ENCODE data around the gene CATSPER1.

CATSPER1 gene

DNA sequence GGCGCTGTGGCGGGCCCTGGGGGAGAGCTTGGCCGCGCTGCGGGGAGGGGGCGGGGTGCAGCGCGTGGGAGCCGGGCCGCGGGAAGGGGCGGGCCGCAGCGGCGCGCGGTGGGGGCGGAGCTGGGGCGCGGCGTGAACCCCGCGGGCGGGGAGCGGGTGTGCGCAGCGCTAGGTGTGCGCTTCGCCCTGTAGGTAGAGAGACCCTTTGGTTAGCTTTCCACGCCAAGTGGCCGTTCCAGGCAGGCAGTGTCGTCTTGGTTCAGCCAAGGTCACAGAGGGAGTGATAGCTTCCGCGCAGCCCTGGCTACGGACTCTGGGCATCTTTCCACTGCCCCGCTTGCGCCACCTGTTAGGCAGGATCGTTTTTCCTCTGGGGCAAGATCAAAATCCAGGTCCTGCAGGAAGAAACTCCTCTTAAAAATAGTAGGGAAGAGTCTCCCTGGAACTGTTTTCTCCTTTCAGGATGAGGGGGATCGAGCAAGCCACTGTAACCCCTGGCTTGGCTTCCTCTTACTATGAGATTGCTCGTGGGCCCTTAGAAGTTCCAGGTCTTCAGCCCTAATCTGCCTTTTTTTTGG, 23.5 kb downstream of the CATSPER1 start:
- no peak for DNase-seq

DNA sequence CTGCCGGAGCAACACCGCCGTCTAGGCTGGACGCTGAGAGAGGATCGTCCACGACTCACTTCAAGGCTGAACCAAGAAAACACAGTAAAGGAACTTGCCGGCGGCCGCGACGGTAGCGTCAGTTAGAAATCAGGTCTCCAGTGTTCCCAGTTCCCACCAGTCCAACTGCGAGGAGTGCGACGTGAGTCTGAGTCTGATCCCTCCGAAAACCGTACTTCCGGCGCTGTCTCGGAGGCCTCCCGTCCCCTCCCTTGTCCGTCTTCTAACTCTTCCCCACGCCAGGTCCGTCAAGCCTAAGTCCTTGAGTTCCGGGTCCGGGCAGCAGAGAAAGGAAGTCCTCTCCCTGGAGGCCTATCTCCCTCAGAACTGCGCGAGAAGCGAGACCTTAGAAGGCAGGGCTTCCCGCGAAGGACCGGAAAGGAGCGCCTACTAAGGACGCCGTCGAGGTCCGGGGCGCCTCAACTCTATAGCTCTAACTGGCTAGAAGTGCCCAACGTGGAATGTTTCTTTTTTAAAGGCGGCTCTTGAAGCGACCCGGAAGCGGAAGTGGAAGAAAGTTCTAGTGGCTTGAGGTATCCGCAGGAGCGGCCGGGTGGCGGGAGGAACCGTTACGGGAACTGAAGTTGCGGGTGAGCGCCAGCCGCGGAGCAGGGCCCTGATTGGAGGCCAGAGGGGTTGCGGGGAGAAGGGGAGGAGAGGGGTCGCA, 24.2 kb downstream of the CATSPER1 start, which contains the start of the genes BANF1 and EIF1AD:
BANF1 (plus strand) TSS at position 562 of the 706 bp plus-strand sequence. CDS start 748 bp downstream, outside the sequence.
EIF1AD (minus strand) TSS at position 216 of the 706 bp plus-strand sequence. CDS start 1,768 bp downstream, outside the sequence.
- peak; percentile 94 for DNase-seq

DNA sequence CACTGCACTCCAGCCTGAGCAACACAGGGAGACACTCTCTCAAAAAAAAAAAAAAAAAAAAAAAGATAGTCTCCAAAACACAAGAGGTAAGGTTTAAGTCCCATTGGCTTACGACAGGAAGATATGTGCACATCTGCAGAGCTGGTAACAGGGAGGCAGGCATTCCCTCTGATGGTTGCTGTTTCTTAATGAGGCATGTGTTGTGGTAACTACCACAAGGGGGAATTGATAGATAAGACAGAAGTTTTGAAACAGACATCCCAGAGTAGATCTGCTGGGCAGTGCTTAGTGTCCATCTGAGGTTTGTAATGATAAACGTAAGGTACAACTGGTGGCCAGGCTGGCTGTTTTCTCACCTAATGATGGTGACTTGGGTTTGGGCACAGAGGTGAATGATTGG, 29.0 kb downstream of the CATSPER1 start:
- no peak for DNase-seq

DNA sequence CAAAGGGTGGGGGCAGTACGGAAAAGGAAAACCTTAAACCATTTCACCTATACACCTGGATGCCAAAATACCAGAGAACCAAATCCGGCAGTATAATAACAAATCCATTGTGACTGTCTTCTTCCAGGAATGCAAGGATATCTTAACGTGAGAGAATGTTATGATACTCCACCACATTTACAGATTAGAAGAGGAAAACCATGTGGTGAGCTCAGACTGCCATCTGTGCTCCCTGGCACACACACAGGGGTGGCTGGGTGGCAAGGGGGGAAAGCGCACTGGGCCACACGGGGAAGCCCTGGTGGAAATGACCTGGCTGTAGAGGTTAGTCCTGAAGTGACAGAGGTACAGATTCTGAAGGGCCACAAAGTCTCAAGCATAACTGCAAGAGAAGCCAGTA, 34.2 kb downstream of the CATSPER1 start:
- no peak for DNase-seq

DNA sequence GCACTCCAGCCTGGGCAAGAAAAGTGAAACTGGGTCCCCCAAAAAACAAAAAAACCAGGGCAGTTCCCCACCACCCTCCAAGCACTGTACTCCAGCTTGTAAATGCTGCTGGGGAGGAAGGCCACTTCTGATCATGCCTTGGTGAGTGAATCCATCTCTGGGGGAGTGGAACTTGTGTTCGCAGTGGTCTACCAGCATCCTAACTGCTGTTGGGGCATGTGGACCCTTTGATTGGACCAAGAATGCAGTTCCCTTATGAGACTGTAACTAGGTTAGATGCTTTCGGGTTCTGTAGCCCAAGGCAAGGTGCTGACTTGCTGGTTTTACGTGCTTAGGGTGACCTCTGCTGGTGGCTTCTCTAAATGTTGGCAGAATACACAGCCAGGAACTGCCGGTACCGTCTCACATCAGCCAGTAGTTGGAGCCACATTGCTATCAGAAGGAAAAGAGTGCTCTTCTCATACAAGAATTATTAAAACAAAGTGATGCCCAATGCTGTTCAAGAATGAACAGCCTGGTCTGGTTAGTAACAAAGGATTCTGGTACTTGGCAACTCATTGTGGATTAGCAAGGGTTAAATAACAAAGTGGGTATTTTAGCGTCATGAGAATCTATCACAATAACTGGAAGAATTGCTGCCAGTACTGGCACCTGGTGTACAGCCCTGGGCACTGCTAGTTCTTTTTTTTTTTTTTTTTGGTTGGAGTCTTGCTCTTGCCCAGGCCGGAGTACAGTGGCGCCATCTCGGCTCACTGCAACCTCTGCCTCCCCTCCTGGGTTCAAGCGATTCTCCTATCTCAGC, 37.3 kb downstream of the CATSPER1 start:
- peak; percentile 83 for DNase-seq

DNA sequence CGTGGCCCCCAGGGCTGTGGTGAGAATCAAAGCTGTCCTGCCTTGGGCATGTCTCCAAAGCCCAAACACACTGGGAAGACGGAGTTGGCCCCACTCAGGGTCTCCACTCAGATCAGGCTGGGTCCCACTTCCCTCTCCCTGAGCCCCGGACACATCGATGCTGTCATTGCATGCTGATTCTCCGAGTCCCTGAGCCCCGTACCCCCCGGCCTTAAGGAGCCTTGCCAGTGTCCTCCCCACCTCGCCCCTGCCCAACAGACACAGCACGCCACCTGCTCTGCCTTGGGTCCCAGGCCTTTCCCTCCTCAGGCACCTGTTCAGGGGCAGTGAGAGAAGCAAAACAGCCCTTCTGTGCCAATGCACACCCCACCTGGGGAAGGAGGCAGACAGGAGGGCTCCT, 38.9 kb downstream of the CATSPER1 start:
- DNase-seq = no peak

DNA sequence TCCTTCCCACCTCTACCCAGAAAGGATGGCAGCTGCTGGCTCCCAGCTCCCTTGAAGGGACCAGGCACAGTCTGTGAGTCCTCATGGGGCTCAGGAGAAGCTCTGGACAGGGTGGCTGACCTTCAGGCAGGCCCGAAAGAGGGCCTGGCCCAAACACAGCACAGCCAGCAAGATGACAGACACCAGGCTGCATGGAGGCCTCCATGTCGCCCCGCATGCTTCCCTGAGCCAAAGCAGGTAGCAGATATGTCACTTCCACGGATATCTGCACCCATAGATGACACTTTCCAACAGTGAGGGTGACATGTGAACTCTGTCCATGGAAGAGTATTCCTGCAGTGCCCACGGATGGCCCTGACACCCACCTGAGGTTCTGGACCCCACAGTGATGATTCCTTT, 42.7 kb downstream of the CATSPER1 start:
- DNase-seq = no peak

DNA sequence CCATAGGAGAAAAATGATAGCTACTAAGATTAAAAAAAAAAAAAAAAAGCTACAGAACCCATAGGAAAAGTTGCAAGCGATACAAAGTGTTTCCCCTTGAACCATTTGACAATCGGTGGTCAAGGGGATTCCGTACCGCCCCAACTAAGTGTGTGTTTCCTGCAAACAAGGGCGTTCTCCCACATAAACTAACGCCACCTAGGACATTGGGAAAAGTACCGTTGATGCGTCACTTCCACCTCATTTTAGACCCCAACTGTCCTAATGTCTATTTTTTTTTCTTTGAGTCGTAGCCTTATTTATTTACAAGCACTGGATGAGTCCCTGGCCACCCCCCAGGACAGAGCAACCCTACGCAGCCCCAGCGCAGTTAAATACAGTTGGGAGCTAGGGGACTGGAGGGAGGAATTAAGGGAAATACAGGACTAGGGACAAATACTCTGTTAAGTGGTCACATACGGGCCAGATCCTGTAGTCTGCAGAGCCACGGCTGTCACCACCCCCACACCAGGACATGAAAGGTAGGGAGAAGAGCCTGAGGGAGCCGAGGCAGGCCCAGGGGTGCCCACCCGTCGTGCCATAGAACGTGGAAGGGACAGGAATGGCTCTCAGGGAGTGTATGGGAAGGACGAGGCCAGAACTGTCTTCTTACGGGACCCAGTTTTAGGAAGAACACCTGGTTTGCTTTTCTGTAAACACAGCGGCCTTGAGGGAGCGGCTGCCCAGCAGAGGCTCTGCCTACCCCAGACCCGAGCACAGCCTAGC, 43.3 kb downstream of the CATSPER1 start:
- no peak for DNase-seq

DNA sequence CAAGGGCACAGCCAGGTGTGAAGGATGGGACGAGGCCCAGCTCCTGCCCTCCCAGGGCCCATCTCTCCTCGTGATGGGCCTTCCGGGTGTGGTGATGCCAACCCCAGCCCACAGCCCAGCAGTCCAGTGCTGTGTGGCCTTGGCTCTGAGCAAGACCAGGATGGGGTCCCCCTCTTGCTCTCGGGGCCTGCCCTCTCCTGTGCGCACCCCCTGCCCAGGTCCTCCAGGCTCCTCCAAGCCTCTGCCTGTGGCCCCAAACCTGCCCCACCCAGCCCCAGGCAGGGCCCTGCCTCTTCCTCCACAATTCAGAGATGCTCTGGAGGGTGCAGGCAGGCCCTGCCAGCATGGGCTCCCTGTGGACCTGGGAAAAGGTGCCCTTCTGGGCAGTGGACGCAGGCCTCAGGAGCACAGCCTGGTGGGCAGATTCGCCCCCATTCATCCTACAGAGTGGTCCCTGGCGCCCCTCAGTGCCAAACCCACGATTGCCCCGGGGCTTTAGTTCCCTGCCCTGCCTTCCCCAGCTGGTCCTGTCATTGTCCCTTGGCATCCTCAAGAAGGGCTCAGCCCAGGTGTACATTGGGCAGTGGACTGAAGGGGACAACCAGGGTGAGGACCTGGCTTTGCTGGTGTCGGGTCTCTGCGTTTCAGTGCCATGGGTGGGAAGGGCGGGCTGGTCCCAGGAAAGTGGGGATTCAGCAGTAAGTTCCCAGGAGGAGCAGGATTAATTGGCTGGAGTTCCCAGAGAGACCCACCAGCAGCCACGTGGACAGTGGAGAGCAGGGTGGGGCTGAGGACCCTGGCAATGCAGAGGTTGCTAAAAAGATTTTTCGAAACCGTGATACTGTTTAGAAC, 44.1 kb downstream of the CATSPER1 start:
- no peak for DNase-seq

DNA sequence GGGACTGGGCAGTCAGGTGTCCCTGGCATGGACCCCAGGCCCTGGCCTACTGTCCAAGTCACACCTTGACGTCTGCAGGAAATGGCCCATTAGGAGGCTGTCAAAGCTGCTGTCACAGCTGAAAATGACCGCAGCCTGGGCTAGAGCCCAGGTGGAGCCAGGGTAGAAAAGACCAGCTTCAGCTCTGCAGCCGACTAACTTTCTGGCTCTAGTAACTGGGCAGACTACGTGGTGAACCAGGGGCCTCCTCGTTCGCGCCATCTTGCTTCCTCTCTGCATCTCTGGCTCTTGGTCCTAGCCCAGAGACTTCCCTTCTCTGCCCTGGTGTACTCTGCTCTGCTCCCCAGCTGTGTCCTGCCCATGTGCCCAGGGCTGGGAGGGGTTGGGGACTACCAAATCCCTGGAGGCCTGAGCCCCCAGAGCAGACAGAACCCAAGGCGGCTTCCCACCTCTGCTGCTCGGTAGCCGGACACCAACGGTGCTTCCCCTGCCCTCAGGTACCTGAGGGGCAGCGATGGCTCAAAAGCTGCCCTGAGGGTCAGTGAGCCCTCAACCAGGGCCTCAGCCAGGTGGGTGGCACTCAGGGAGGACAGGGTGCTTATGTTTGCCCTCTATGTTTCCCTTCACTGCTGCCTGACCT, 45.1 kb downstream of the CATSPER1 start:
- no peak for DNase-seq

DNA sequence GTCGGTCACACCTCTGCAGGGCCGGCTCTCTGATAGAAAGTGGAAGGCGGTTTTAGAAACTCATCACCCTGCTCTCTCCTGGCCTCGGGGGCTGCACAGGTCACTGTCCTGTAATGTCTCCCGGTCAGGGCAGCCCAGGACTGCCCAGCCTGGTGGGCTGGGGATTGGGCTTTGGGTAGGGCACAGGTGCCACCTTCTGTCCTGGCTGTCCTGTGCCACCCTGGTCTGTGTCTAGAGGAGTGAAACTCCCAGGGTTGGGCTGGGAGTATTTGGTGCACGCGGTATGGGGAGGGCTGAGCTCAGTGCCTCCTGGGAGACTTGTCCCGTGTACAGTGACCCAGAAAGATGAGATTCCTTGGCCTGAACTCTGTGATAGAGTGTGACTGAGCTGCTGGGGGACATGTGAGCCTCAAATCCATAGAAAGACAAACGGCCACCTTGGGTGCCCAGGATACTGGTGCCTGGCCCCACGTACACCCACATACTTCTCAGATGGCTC, 47.0 kb downstream of the CATSPER1 start:
- no peak for DNase-seq

DNA sequence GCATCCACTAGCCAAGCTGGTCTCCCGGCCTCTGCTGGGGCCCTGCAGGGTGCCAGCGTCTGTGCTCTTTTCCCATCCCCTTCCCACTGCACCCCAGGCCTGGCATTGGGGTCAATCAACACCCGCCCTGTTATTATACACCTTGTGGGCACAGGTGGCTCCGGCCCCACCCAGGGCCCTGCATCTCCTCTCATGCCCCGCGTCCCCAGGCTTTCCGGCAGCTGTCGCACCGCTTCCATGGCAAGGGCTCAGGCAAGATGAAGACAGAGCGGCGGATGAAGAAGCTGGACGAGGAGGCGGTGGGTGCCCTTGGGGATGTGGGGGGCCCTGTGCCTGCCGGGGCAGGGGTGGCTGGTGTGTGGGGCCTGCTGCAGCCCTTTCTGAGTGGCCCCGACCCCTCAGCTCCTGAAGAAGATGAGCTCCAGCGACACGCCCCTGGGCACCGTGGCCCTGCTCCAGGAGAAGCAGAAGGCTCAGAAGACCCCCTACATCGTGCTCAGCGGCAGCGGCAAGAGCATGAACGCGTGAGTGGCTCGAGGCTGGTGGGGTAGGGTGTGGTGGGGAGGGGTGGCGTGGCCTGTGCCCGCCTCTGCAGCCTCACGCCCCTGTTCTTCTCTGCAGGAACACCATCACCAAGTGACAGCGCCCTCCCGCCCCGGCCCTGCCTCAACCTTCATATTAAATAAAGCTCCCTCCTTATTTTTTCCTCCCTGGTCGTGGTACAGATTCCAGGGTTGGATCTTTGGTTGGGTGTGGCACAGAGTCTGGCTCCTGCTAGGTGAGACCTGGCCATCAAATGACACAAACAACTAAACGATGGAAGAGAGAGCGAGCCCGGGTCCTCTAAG, 47.7 kb downstream of the CATSPER1 start:
- no peak for DNase-seq

DNA sequence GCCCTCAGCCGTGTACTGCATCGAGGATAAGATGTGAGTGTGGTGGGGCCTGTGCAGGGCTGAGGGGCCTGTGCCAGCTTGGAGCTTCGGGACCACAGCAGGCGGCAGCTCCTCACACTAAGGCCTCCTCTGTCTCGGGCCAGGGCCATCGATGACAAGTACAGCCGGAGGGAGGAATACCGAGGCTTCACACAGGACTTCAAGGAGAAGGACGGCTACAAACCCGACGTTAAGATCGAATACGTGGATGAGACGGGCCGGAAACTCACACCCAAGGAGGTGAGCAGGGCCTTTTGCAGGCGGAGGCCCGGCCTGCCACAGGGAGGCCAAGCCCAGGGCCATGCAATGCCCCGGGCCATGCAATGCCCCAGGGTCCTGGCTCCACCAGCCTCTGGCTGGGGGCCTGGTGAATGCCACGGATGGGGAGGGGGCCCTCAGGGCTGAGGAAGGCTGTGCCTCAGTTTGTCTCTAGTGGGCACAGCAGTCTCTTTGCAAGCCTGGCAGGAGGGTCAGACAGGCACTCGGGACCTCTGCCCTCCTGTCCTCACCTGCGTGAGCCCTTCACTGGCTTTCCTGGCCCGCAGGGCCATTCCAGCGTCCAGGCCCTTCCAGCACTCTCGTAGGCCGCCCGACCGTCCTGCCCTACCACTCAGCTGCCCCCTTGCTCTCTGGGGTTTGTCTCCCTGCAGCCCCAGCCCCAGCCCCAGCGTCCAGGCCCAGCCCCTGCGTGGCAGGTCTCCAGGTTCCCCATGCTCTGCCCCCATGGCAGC, 48.5 kb downstream of the CATSPER1 start:
- DNase-seq = no peak

DNA sequence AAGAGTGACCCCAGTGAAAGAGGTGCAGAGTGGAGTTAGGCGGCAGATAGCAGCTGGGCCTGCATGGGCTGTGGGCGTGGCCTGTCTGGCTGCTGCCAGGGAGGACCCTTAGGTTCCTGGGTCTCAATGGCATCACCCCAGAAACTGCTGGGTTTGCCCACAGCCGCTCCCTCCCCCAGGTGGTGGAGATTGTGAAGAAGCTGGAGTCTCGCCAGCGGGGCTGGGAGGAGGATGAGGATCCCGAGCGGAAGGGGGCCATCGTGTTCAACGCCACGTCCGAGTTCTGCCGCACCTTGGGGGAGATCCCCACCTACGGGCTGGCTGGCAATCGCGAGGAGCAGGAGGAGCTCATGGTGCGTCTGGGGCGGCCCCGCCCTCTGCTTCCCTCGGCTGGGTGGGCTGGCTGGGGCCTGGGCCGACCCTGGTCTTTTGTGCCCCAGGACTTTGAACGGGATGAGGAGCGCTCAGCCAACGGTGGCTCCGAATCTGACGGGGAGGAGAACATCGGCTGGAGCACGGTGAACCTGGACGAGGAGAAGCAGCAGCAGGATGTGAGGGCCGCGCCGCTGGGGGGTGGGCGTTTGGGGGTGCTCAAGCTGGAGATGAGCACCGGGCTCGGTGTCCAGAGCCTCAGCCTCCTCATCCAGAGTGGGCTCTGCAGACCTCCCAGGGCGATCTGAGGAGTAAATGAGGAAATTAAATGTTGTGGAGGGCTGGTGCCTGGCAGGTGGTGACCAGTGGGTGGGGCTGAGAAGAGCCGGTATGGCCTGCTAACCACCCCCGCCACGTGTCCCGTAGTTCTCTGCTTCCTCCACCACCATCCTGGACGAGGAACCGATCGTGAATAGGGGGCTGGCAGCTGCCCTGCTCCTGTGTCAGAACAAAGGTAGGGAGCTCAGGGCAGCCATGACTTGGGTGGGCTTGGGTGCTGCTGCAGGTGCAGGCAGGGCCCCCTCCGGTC, 49.8 kb downstream of the CATSPER1 start:
- DNase-seq = no peak

DNA sequence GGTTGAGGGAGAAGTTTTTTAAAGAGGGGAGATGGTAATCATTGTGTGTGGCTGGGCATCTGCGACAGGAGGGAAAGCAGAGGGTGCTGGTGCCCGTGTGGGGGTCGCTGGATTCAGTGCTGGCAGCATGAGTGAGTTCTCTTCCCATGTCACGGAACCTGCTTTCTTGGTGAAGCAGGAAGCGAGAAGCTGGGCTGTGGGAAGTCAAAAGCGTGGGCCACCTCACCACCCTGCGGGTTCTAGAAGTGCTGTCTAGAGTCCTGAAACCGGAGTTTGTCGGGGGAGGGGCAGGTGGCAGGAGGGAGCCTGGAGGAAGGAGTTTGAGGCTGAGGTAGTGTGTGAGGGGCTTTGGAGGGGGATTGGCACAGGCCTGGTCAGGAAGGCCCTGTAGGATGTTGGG, 50.5 kb downstream of the CATSPER1 start:
- DNase-seq = no peak

DNA sequence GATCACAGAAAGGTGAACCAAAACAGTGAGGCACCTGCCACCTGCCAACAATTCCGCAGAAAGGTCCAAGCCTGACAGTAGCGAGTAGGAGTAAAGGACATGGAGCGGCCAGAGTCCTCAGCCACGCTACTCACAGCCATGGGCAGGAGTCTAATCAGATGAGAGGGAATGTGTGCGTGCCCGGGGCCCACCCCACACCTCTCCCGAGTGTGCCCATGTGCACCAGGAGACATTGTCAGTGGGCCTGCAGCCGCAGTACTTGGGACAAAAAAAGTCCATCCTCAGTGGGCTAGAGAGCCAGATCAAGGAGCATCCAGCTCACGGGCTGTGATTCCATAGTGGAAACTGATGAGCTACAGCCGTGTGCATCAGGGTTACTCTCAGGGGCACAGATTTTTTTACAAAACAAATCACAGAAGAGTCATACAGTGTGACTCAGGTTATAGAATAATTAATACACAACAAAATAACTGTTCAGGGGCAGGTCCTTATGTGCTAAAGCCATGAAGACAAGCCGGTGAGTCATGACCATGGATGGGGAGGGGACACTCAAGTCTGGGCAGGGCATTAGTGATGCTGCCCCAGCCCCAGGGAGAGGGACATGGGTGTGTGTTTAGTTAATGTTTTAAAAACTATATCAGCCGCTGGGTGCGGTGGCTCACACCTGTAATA, 52.7 kb downstream of the CATSPER1 start:
- no peak for DNase-seq

DNA sequence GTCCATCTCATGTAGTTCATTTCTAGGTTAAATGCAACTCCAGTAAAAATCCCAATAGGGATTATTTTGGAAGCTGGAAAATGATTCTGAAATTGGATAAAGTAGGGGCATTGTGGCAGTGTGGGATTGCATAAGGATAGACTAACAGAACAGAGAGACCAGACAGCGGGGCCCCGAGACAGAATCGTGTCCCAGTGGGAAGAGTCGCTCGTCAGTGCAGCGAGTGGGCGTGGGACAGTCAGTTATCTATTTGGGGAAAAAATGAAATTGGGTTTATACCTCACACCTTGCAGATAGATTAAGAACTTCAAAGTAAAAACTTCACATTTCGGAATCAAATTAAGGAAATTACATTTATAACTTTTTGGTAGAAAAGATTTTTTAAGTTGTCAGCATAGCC, 54.2 kb downstream of the CATSPER1 start:
- no peak for DNase-seq
